Stimulated activated CD4-positive, alpha-beta T cell treated with anti-CD3 and anti-CD28 coated beads, Interleukin-1b, Interleukin-23, amount 100 ng/mL, for 48 hours (primary cell): Measurements from ENCODE around the gene SPON2.

Source experiments
- DNase-seq: peaks from one replicate; pipeline ENCODE4 v3.0.0-alpha.2; 2020

SPON2 gene

DNA sequence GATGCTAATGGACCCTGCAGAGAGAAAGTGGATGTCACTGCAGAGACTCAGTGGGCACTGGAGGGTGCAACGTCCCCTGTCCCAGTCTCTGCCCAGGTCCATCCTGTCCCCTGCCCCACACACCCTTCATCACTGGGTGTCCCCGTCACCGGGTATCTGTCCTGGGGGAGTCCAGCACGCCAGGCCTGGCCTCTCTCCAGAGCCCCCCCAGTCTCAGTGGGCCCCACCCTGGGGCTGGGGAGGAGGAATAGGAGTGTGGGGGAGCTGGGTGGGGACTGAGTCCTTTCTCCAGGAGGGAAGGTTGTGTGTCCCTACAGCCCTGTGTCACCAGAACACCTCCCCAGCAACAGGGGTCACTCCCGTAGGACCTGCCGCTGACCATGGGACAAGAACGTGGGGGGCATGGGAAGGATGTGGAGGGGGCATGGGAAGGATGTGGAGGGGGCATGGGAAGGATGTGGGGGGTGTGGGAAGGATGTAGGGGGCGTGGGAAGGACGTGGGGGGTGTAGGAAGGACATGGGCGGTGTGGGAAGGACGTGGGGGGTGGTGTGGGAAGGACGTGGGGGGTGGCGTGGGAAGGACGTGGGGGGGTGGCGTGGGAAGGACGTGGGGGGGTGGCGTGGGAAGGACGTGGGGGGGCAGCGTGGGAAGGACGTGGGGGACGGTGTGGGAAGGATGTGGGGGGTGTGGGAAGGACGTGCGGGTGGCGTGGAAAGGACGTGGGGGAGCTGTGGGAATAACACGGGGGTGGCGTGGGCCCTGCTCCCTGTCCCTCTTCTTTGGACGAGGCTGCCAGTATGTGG, 21.0 kb upstream of the SPON2 start:
- no peak for DNase-seq

DNA sequence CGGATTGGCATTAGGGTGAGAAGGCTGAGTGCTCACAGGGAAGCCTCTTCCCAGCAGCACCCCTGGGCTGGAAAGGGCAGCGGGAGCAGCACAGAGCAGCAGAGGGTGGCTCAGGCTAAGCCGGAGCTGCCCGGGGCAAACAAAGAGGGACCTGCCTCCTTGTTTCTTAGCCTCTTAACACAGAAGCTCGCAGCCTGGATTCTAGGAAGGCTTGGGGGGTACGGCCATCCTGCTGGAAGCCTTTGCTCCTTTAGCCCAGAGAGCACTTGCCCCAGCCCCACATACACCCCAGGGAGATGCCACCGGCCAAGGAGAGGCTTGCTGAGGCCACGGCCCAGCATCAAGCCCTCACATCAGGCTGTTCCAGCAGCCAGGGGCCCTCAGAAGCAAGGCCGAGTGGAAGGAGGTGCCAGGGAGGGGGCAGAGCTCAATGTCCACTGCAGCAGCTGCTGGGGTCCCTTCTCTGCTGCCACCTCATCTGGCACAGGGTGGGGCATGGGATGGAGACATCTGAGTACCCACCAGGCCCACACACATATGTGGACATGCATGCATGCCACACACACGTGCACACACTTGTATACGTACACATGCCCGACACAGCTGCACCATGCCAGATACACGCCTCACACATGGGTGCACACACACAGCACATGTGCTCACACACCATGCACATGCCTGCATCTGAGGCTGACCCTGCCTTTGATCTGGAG, 20.3 kb upstream of the SPON2 start:
- DNase-seq = no peak

DNA sequence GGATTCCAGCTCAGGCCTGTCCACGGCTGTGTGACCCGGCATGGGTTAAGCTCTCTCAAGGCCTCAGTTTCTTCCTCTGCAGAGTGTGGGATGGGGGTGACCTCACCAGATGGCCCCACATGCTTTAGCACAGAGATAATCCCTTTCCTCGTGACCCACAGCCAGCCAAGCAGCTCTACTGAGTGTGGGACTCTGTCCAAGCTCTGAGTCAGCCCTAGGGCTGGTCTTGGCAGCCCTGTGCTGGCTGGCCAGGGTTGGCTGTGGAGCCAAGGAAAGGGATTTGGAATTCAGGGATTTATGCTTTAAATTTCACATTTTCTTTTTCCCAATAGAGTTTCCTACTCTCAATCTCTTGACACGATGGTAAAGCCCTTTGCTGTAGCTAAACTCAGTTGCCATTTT, 19.7 kb upstream of the SPON2 start:
- DNase-seq = no peak

DNA sequence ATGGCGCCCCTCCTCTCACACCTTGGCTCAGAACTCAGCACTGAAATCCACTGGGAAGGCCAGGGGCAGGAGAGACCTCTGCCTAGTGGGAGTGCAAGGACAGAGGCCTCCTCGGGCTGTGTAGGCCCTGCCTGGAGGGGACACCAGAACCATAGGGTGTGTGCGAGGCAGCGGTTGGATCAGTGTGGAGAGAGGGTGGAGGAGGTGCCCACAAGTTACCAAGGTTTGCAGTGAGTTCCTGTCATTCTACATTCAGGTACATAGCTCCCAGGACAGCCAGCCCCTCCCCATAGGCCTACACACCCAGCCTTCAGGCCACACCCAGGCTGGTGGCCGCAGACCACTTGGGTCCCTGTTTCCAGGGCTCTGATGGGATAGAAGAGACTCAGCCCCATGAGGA, 19.2 kb upstream of the SPON2 start:
- DNase-seq = no peak

DNA sequence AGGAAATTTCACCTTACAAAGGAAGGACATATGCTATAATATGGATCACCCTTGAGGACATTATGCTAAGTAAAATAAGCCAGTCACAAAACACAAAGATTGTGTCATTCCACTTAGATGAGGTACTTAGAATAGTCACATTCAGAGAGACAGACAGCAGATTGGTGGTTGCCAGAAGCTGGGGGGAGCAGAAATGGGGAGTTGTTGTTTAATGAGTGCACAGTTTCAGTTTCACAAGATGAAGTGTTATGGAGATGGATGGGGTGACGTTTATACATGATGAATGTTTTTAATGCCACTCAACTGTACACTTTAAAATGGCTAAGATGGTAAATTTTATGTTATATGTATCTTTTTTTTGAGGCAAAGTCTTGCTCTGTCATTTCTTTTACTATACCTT, 14.8 kb upstream of the SPON2 start:
- no peak for DNase-seq

DNA sequence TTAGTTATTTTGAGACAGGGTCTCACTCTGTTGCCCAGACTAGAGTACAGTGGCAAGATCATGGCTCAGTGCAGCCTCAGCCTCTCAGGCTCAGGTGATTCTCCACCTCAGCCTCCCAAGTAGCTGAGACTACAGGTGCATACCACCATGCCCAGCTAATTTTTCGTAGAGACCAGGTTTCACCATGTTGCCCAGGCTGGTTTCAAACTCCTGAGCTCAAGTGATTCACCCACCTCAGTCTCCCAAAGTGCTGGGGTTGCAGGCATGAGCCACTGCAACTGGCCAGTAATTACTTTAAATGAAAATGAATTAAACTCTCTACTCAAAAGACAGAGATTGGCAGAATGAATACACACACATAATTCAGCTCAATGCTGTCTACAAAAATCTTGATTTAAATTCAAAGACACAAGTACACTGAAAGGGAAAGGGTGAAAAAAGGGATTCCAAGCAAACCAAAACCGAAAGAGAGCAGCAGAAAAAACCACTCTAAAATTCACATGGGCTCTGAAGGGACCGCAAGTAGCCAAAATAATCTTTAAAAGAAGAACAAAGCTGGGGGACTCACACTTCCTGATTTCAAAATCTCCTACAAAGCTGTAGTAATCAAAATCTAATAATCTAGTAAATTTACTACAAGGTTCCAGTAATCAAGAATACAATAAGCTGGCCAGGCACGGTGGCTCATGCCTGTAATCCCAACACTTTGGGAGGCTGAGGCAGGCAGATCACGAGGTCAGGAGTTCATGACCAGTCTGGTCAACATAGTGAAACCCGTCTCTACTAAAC, 11.8 kb upstream of the SPON2 start:
- no peak for DNase-seq

DNA sequence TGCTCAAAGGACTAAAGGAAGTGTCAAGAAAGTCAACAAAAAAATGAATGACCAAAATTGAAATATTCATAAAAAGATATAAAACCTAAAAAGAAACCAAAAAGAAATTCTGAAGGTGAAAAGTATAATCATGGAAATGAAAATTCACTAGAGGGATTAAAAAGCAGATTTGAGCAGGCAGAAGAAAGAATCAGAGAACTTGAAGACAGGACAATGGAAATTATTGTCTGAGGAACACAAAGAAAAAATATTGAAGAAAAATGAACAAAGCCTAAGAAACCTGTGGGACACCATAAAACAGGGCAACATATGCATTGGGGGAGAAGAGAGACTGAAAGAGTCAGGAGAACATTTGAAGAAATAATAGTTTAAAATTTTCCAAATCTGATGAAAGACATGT, 9.9 kb upstream of the SPON2 start:
- no peak for DNase-seq

DNA sequence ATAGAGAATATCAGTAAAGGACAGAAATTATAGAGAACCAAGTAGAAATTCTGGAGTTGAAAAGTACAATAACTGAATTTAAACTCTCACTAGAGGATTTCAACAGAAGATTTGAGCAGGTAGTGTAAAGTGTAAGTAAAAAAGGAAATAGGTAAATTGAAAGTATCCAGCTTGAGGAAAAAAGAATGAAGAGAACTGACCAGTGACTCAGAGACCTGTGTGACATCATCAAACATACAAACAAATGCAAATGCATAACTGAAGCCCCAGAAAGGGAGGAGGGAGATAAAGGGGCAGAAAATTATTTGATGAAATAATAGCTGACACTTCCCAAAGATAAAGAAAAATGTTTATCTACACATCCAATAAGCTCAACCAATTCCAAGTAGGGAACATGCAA, 8.3 kb upstream of the SPON2 start:
- no peak for DNase-seq

DNA sequence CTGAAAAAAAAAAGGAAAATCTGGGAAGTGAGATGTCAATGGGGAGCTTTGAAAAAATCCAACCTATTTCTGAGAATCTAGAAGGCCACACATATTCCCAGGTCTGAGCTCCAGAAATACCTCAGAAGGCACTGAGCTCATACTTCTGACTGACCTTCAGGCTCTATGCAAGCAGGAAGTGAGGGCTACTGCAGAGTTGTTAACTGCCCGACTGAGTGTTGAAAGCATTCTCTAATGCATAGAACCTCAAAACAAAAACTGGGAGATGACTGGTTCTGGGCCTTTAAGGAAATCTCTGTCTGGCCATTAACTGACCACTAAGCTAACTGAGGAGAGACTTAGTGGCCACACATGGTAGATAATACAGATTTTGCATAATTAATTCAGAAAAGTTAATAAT, 7.6 kb upstream of the SPON2 start:
- DNase-seq = no peak

DNA sequence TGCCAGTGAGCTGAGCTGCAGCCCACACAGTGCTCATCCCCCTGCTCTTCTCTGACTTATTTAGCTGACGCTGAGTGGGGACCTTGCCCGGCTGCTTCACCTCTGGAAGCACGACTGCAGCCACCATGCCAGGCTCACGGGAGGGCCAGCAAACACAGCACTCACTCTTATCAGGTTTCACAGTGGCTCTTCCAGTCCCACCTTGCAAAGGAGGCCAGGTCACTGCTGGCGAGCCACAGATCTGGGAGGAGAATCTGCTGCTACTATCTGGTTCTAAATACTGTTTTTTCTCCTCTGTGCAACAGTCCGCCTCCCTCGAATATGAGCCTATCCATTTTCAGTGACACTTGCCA, 6.7 kb upstream of the SPON2 start:
- DNase-seq = no peak

DNA sequence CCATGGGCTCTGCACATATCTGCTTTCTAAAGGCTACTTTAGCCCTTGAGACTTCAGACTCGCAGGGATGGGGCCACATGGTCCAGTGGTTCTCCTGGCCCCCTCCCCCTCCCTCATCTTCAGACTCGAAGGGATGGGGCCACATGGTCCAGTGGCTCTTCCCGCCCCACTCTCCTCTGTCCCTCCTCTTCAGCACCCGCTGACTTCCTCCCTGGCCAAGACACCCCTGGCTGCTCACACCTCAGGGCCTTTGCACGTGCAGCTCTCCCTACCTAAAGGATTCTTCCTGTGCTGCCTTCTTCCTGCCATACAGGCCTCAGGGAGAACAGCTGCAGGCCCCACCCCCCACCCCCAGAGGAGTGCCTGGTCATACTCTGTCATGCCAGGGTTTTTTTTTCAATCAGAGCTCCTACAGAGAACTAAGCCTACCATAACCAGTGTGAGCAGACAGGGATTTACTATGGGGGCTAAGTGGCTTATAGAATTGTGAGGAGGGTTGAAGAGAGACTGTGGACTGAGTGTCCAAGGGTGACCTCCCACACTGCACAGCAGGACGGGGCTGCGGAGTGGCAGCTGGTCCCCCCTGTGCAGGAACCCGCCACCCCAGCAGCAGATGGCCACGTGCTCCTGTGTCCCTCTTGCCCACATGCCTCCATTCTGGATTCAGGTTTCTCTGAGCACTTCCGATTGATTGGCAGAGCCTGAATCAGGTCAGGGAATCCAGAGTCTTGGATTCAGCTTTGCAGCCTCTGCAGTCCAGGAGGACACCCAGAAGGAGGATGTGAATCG, 6.1 kb upstream of the SPON2 start:
- no peak for DNase-seq

DNA sequence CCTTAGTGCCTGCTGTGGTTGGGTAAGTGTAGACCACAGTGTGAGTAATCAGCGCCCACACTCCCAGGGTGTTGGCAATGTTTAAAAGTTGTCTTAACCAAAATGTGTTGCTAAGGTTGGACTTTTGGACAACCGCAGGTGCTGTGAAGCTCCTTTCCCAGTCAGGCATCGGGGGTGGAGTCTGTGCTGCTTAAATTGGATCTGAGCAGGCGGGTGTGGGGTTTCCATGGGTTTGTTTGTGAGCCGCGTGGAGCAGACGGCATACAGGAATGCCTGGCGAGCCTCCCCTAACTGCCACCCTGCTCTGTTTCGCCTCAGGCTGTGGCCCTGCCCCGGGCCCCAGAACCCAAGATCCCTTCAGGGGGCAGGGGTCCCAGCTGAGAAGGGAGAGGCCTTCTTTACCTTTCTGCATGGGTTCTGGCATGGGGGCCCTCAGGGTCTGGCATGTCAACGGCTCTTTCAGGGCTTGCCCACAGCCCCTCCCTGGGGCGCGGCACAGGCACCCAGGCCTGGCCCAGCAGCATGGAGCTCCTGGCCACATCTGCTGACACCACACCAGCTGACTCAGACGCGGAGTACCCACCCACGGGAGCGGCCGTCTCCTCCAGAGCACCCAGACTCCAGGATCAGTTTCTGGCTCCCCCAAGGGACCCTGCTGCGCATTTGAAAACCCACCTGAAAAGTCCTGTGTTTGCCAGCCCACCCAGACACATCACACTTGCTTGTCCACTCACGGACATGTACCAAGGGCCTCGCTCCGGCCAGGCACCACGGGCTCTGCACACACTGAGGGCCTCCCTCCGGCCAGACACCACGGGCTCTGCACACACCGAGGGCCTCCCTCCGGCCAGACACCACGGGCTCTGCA, 5.1 kb upstream of the SPON2 start:
- no peak for DNase-seq

DNA sequence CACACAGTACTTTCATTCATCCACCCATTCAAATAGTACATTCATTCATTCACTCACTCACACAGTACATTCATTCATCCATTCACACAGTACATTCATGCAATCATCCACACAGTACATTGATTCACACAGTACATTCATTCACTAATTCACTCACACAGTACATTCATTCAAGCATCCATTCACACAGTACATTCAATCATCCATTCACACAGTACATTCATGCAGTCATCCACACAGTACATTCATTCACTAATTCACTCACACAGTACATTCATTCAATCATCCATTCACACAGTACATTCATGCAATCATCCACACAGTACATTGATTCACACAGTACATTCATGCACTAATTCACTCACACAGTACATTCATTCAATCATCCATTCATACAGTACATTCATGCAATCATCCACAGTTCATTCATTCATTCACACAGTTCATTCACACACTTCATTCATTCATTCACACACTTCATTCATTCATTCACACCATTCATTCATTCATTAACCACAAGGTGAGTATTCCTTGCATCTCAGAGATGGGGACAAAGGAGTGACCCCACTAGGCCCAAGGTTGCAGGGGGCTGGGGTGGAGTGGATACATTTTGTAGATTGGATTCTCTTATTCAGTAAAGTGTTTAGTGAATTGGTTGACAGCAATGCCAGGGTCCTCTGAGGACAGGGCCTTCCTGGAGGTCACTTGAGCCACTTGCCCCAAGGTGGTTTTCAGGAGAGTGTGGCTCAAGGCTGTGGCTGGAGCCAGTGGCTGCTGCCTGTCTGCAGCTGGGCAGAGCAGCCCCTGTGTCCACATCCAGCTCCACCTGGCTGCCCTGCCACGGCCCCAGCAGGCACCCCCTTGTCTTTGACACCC, 4.3 kb upstream of the SPON2 start:
- DNase-seq = no peak

DNA sequence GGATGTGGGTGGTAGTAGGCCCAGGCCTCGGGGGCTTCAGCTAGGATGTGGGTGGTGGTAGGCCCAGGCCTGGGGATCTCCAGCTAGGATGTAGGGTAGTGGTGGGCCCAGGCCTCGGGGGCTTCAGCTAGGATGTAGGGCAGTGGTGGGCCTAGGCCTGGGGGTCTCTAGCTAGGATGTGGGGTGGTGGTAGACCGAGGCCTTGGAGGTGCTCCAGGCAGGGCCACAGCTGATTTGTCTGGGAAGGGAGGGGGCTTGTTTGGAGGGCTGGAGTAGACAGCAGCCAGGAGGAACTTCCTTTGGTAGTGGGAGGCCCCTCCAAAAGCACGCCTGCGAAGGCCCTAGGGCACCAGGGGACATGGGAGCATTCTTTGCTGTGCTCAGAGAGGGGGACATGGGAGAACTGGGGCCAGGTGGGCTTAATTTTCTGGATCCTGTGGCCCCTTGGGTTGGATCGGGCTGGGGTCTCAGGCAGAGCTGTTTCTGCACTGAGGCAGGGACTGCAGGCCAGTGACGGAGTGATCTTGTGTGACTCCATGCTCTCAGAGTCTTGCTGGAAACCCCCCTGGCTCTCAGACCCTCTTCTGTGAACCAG, 3.3 kb upstream of the SPON2 start:
- DNase-seq = no peak

DNA sequence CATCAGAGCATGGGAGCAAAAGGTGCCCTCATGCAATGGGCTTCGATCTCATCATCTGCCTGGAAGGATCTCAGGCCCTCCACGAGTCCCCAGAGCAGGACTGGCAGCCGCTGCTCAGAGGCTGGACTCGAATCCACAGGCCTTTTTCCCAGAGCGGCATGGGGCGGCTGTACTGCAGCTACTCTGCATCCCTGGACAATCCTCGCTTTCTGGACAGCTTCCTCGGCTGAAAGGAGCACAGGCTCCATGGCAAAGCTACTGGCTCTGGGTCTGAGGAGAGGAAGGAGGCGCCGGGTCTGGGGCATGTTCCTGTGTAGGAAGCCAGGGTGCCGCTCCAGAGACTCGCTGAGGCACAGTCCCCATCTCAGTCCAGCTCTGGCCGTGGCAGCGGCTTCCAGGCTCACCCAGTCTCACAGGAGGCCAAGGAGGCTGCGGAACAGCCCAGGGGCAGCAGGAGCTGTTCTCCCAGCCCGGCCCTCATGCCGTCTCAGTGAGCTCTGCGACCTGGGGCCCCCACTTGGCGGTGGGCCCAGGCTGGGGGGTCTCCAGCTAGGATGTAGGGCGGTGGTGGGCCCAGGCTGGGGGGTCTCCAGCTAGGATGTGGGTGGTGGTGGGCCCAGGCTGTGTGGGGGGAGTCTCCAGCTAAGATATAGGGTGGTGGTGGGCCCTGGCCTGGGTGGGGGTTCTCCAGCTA, 2.7 kb upstream of the SPON2 start:
- DNase-seq = no peak

DNA sequence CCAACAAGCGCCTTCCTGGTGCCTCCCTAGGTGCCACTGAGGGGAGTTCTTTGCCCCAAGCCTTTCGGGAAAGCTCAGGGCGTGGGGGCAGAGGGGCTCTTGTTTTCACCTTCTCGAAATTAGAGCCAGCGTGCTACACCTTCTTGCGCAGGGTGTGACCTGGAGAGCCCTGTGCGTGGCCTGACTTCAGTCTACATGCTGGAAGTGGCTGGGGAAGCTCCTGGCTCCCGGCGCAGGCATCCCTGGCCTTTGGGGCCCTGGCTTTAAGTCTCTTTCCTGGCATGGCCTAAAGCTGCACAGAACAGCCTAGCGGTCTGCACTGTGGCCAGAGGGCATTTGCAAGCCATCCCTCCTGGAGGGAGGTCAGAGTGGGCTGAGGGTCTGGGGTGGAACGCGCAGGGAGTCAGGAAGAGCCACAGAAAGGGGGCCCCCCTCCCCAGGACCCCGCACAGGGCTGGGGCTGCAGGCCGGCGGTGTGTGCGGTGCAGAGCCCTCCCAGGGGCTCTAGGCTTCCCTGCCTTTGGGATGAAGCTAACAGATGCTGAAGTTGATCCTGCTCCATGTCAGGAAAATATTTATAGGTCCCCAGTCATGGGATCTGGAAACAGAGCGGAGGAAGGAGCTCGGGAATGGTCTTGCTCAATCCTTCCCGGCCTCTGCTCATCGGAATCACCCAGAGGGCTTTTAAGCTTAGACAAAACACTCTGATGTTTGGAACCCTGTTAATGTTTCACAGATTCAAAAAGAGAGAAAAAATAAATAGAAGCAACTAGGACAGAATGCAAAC, 781 bp upstream of the SPON2 start:
- no peak for DNase-seq

DNA sequence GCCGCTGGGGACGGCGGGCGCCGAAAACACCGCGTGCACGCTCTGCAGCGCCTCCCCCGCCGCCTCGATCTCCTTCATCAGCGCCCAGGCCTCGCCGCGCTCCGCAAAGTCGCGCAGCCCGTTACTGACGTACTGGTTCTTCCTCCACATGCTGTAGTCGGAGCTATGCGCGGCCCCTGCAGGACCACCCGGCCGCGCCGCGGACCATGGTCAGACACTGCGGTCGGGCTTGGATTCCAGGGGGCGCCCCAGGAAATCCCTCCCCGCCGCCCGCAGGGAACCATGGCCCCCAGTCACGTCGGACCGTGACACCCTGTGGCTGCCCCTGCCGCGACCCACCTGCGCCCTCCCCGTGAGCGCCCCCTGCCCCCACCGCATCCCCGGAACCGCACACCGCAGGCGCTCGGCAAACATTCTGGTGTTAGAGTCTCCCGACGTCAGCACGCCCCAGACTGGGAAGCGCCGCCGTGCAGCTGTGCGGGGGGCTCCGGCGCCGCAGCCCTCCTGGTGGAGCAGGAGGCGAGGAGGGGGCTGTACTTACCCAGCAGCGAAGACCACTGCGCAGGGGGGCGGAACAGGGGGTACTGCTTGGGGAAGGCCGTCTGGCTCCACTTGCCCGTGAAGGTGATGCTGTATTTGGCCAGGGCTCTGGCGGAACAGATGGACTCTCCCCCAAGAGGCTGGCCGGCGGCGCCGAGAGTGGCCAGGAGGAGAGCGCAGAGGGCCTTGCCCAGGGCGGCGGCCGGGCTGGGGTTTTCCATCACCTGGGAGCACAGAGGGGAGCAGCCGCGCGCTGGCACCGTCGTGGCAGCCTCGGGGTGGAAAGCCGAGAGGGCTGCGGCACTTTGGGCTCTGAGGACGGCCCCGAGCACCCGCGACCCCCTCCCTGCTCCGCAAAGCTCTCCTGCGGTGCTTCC, 814 bp downstream of the SPON2 start:
- DNase-seq = peak; percentile 50

DNA sequence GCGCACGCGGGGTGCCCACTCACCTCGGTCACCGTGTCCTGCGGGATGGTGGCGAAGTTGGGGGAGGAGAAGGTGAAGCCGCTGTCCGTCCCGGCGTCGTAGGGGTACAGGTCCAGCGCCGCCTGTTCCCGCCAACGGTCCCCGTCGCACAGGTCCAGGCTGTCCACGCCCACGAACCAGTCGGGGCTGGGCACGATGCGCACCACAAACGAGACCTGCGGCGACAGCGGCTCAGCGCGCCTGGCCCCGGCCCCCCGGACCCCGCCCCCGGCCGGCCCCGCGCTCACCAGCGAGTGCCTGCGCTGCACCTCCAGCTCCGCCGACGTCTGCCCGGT, 1.4 kb downstream of the SPON2 start:
- DNase-seq = no peak
